IMR-90 (cell line): ENCODE data around the gene TRAPPC10. TPM values are rescaled to one million over a fixed set of nuclear protein-coding genes. Genes with fewer than 3 reads are reported as not detected.

Source experiments
- ATAC-seq: fragments of 200-7000 bp; cut with Tn5 transposase; 2 replicates; pipeline ENCODE4 v1.9.1; 2020; ENCODE audit warnings: low read depth, mild to moderate bottlenecking, moderate library complexity
- BruUV-seq: library from RNA; stranded (reverse); fragments of 400-500 nt; replicated peaks from 2 replicates; lab custom pipeline; 2021; lab: Mats Ljungman, UMichigan
- CTCF ChIA-PET: fragments of 300-600 bp; formaldehyde crosslinking; extraction: SDS; loops from one replicate; lab custom pipeline; 2021; ENCODE audit warnings: antibody characterized with exemption; lab: Yijun Ruan, JAX
- POLR2A ChIA-PET: fragments of 300-600 bp; sonication (Branson Sonifier 250); formaldehyde crosslinking; loops from one replicate; lab custom pipeline; 2022; ENCODE audit warnings: antibody characterized with exemption; ENCODE audit not compliant: unreplicated experiment; lab: Charles Lee
- DNase-seq: peaks from one replicate; pipeline ENCODE4 v3.0.0; 2013
- H2AFZ ChIP-seq: replicated peaks from 2 replicates; pipeline ENCODE3; 2013; ENCODE audit warnings: low read length, mild to moderate bottlenecking; ENCODE audit not compliant: poor library complexity
- H2AK5ac ChIP-seq: 2 replicates; pipeline ENCODE4 v1.6.1; 2013; ENCODE audit warnings: low read depth, low read length, inconsistent platforms
- H2AK9ac ChIP-seq: replicated peaks from 2 replicates; pipeline ENCODE3; 2013; ENCODE audit warnings: mild to moderate bottlenecking, low read depth, low read length, moderate library complexity; ENCODE audit not compliant: poor library complexity
- H2BK120ac ChIP-seq: 2 replicates; pipeline ENCODE4 v1.6.1; 2013; ENCODE audit warnings: low read depth, low read length, inconsistent platforms
- H2BK15ac ChIP-seq: 3 replicates; pipeline ENCODE4 v1.6.1; 2013; ENCODE audit warnings: low read depth, low read length, inconsistent platforms
- H2BK20ac ChIP-seq: 2 replicates; pipeline ENCODE4 v1.6.1; 2013; ENCODE audit warnings: low read depth, mild to moderate bottlenecking, inconsistent platforms, low read length, moderate library complexity
- H2BK5ac ChIP-seq: 2 replicates; pipeline ENCODE4 v1.6.1; 2013; ENCODE audit warnings: mild to moderate bottlenecking, low read depth, low read length, inconsistent platforms; ENCODE audit not compliant: poor library complexity, severe bottlenecking
- H3K14ac ChIP-seq: replicated peaks from 2 replicates; pipeline ENCODE4 v1.6.1; 2013; ENCODE audit warnings: low read depth, low read length, inconsistent platforms
- H3K18ac ChIP-seq: 2 replicates; pipeline ENCODE4 v1.6.1; 2013; ENCODE audit warnings: low read depth, low read length, control low read depth
- H3K23ac ChIP-seq: 2 replicates; pipeline ENCODE4 v1.6.1; 2013; ENCODE audit warnings: low read depth, low read length, inconsistent platforms
- H3K27ac ChIP-seq: 2 replicates; pipeline ENCODE4 v1.5.1; 2013; ENCODE audit warnings: mild to moderate bottlenecking, control low read depth, low read length; ENCODE audit not compliant: insufficient read depth
- H3K27me3 ChIP-seq: 2 replicates; pipeline ENCODE4 v1.6.1; 2013; ENCODE audit warnings: low read length; ENCODE audit not compliant: control insufficient read depth, insufficient read depth
- H3K36me3 ChIP-seq: 2 replicates; pipeline ENCODE4 v1.6.1; 2013; ENCODE audit warnings: low read length, mixed read lengths; ENCODE audit not compliant: control insufficient read depth, insufficient read depth
- H3K4ac ChIP-seq: 2 replicates; pipeline ENCODE4 v1.6.1; 2013; ENCODE audit warnings: low read depth, low read length, inconsistent platforms
- H3K4me1 ChIP-seq: 2 replicates; pipeline ENCODE4 v1.6.1; 2013; ENCODE audit warnings: low read length, mixed read lengths; ENCODE audit not compliant: control insufficient read depth, insufficient read depth
- H3K4me2 ChIP-seq: 2 replicates; pipeline ENCODE4 v1.6.1; 2013; ENCODE audit warnings: low read depth, mild to moderate bottlenecking, control low read depth, low read length, moderate library complexity
- H3K4me3 ChIP-seq: 2 replicates; pipeline ENCODE4 v1.5.1; 2013; ENCODE audit warnings: low read depth, mild to moderate bottlenecking, control low read depth, low read length, moderate library complexity; ENCODE audit not compliant: insufficient read depth
- H3K56ac ChIP-seq: 2 replicates; pipeline ENCODE4 v1.6.1; 2013; ENCODE audit warnings: low read length, inconsistent platforms; ENCODE audit not compliant: insufficient read depth; ENCODE audit errors: extremely low read depth
- H3K79me1 ChIP-seq, 2 experiments: 2 replicates each; pipeline ENCODE4 v1.6.1; 2013; ENCODE audit warnings: low read length in 2 of 2, inconsistent platforms in 1 of 2, low read depth in 1 of 2
- H3K9ac ChIP-seq: 2 replicates; pipeline ENCODE4 v1.6.1; 2013; ENCODE audit warnings: low read depth, low read length, control low read depth
- H3K9me1 ChIP-seq: 2 replicates; pipeline ENCODE4 v1.6.1; 2013; ENCODE audit warnings: low read length, inconsistent platforms; ENCODE audit not compliant: insufficient read depth
- H3K9me3 ChIP-seq: 2 replicates; pipeline ENCODE4 v1.6.1; 2013; ENCODE audit warnings: low read length; ENCODE audit not compliant: control insufficient read depth, insufficient read depth
- H4K20me1 ChIP-seq: 2 replicates; pipeline ENCODE4 v1.6.1; 2013; ENCODE audit warnings: low read length, inconsistent platforms; ENCODE audit not compliant: insufficient read depth
- H4K5ac ChIP-seq: 2 replicates; pipeline ENCODE4 v1.6.1; 2013; ENCODE audit warnings: mild to moderate bottlenecking, low read depth, low read length, control low read depth
- H4K8ac ChIP-seq, 2 experiments: 2 replicates each; pipeline ENCODE4 v1.6.1; 2013; ENCODE audit warnings: low read depth in 2 of 2, low read length in 2 of 2, control low read depth in 1 of 2, inconsistent platforms in 1 of 2
- H4K91ac ChIP-seq: 2 replicates; pipeline ENCODE4 v1.6.1; 2013; ENCODE audit warnings: low read depth, low read length, inconsistent platforms; ENCODE audit not compliant: insufficient read depth
- BHLHE40 ChIP-seq: fragments of 150-350 bp; IDR thresholded peaks from 2 replicates; pipeline ENCODE4 v1.6.1; 2016; ENCODE audit warnings: mild to moderate bottlenecking, low read depth, low read length
- MXI1 ChIP-seq: IDR thresholded peaks from 2 replicates; pipeline ENCODE4 v1.6.1; 2012; ENCODE audit warnings: low read depth, mild to moderate bottlenecking, low read length, moderate library complexity, borderline replicate concordance
- NFE2L2 ChIP-seq: fragments of 150-350 bp; IDR thresholded peaks from 2 replicates; pipeline ENCODE4 v1.6.1; 2016; ENCODE audit warnings: low read depth, mild to moderate bottlenecking, low read length
- SMC3 ChIP-seq: fragments of 150-350 bp; IDR thresholded peaks from 2 replicates; pipeline ENCODE4 v1.6.1; 2016; ENCODE audit warnings: low read depth, mild to moderate bottlenecking, antibody characterized with exemption, low read length, moderate library complexity
- WGBS, 2 experiments: methylation state at CpG; one replicate each; pipeline versions ENCODE4 v1.1.5 to v1.1.7; 2013; ENCODE audit warnings: missing lambda C conversion rate in 2 of 2; ENCODE audit not compliant: insufficient read length in 1 of 2; ENCODE audit errors: extremely low coverage in 2 of 2; 5-methylcytosine and 5-hydroxymethylcytosine counted together
- dilution Hi-C: fragments of 300-500 bp; cut with HindIII; formaldehyde crosslinking; loops from one replicate; pipeline ENCODE4 v1.14.3; 2018; ENCODE audit warnings: low sequenced_read_pairs; ENCODE audit not compliant: unreplicated experiment
- in situ Hi-C: fragments of 300-500 bp; cut with MboI; formaldehyde crosslinking; loops from 3 replicates; pipeline ENCODE4 v1.14.3; 2019; ENCODE audit warnings: low sequenced_read_pairs, inconsistent platforms, mixed read lengths
- intact Hi-C: fragments of 100-400 bp; cut with micrococcal nuclease; formaldehyde crosslinking; loops from 2 replicates; pipeline ENCODE4 v1.10.0; 2022
- polyA plus RNA-seq, 3 experiments: library from polyadenylated mRNA; depleted of rRNA; stranded (reverse); fragments of >200 nt; gene quantifications; 2 replicates each; pipeline ENCODE4 v1.2.3, GENCODE V29; 2012; ENCODE audit warnings: low replicate concordance in 1 of 3
- total RNA-seq: library from RNA; depleted of rRNA; stranded (reverse); fragments of >200 nt; gene quantifications from 2 replicates; pipeline ENCODE4 v1.2.3, GENCODE V29; 2012

TRAPPC10 gene
- total and polyA plus RNA-seq, 2 of the 4 experiments (the other 2 are of a cell fraction) = 17.8 to 18.1 TPM

- Histone ChIP-seq H3K4ac (no peak overlapping the region), H4K5ac (no peak overlapping the region), H3K27me3 (no peaks in the 10 kb centered on the region), H3K36me3 (peaks cover 41% of the 10 kb centered on the region), H2BK15ac (no peak overlapping the region), H2BK5ac (no peak overlapping the region), H2AFZ (no peak overlapping the region), H3K9ac (no peak overlapping the region), H3K4me2 (no peak overlapping the region), H3K14ac (no peak overlapping the region), H3K4me1 (no peaks in the 10 kb centered on the region), H3K18ac (no peak overlapping the region), H4K91ac (no peak overlapping the region), H3K27ac (no peak overlapping the region), H3K4me3 (no peak overlapping the region), H3K9me1 (peaks cover 23% of the 10 kb centered on the region), H2AK5ac (no peak overlapping the region), H3K9me3 (no peaks in the 10 kb centered on the region), H4K8ac (no peak overlapping the region), H3K79me1 (peaks cover 28 to 66% of the 10 kb centered on the region in 2 experiments), H3K23ac (no peak overlapping the region), H2BK120ac (no peak overlapping the region), H2BK20ac (no peak overlapping the region), H2AK9ac (peak overlapping the region; percentile 37), H4K20me1 (peaks cover 19% of the 10 kb centered on the region), H3K56ac (no peak overlapping the region)
- POLR2A ChIA-PET = no interaction called here
- DNase-seq (no peak), ATAC-seq (no peak)
- CTCF ChIA-PET = interaction anchor here (0.6 kb wide), 1 partner anchor 11 kb away, joined by 6 read pairs; no protein-coding TSS in a partner anchor
- in situ Hi-C loops = no loop called here
- intact Hi-C loops = no loop called here
- BruUV-seq = no TSS peak
- dilution Hi-C loops = no loop called here
- TF ChIP-seq MXI1 (no peak), SMC3 (no peak), BHLHE40 (no peak), NFE2L2 (no peak)
- 100% methylated on average over 7 of the region's 13 CpGs; no CpG with 5 or more reads in 1 of the 2 experiments for WGBS, 2 experiments
Observed at GRCh38 chr21:44064852-44065403, 52.8 kb downstream of the TRAPPC10 start.
